ENCODE data around the gene TPBGL.

TPBGL gene

GRCh38 chr11:75240311-75241035 is at the start of gene TPBGL:
Gene TPBGL, plus strand, starts transcription at chr11:75240774. Its CDS starts 276 bp downstream, at chr11:75241050.
- H3K27me3 ChIP-seq (ENCODE audit: control insufficient read depth, insufficient read depth, low read length), result peaks cover 9% of the 10 kb centered on the region
- no peak within 1 kb of the TSS for H3K27ac ChIP-seq (ENCODE audit: low read depth, low read length)
- peak within 1 kb of the TSS; percentile 68 for H3K4me3 ChIP-seq (ENCODE audit: low read length)
- H3K4me1 ChIP-seq (ENCODE audit: control insufficient read depth, insufficient read depth, low read length), result no peaks in the 10 kb centered on the region
- no peaks in the 10 kb centered on the region for H3K36me3 ChIP-seq (ENCODE audit: control insufficient read depth, insufficient read depth, low read length)
- H3K9ac ChIP-seq (ENCODE audit: low read length), result no peak within 1 kb of the TSS

- H3K27ac ChIP-seq (ENCODE audit: low read depth, low read length), result no peak overlapping the region
- H3K9ac ChIP-seq (ENCODE audit: low read length), result no peak overlapping the region
- H3K4me3 ChIP-seq (ENCODE audit: low read length), result no peak overlapping the region
- no peaks in the 10 kb centered on the region for H3K36me3 ChIP-seq (ENCODE audit: control insufficient read depth, insufficient read depth, low read length)
- H3K27me3 ChIP-seq (ENCODE audit: control insufficient read depth, insufficient read depth, low read length), result no peaks in the 10 kb centered on the region
- peaks cover 4% of the 10 kb centered on the region for H3K4me1 ChIP-seq (ENCODE audit: control insufficient read depth, insufficient read depth, low read length)
Measured at GRCh38 chr11:75191330-75191717, 49.2 kb upstream of the TPBGL start.

GRCh38 chr11:75193271-75193670 is 47.3 kb upstream of the TPBGL start:
- peaks cover 4% of the 10 kb centered on the region for H3K4me1 ChIP-seq (ENCODE audit: control insufficient read depth, insufficient read depth, low read length)
- no peak overlapping the region for H3K27ac ChIP-seq (ENCODE audit: low read depth, low read length)

GRCh38 chr11:75193711-75194110 is 46.9 kb upstream of the TPBGL start:
- Histone ChIP-seq H3K27me3 (ENCODE audit: control insufficient read depth, insufficient read depth, low read length) (no peaks in the 10 kb centered on the region), H3K9ac (ENCODE audit: low read length) (no peak overlapping the region), H3K36me3 (ENCODE audit: control insufficient read depth, insufficient read depth, low read length) (no peaks in the 10 kb centered on the region), H3K4me3 (ENCODE audit: low read length) (no peak overlapping the region), H3K4me1 (ENCODE audit: control insufficient read depth, insufficient read depth, low read length) (peaks cover 4% of the 10 kb centered on the region), H3K27ac (ENCODE audit: low read depth, low read length) (no peak overlapping the region)

More at GRCh38 chr11:75193271-75193670, 47.3 kb upstream of the TPBGL start:
- Histone ChIP-seq H3K9ac (ENCODE audit: low read length) (no peak overlapping the region), H3K4me3 (ENCODE audit: low read length) (no peak overlapping the region), H3K27me3 (ENCODE audit: control insufficient read depth, insufficient read depth, low read length) (no peaks in the 10 kb centered on the region), H3K36me3 (ENCODE audit: control insufficient read depth, insufficient read depth, low read length) (no peaks in the 10 kb centered on the region)

GRCh38 chr11:75194147-75194546 is 46.4 kb upstream of the TPBGL start:
- Histone ChIP-seq H3K4me3 (ENCODE audit: low read length) (no peak overlapping the region), H3K9ac (ENCODE audit: low read length) (no peak overlapping the region), H3K36me3 (ENCODE audit: control insufficient read depth, insufficient read depth, low read length) (no peaks in the 10 kb centered on the region), H3K4me1 (ENCODE audit: control insufficient read depth, insufficient read depth, low read length) (peaks cover 4% of the 10 kb centered on the region), H3K27ac (ENCODE audit: low read depth, low read length) (no peak overlapping the region), H3K27me3 (ENCODE audit: control insufficient read depth, insufficient read depth, low read length) (no peaks in the 10 kb centered on the region)

- Histone ChIP-seq H3K4me3 (ENCODE audit: low read length) (no peak overlapping the region), H3K36me3 (ENCODE audit: control insufficient read depth, insufficient read depth, low read length) (no peaks in the 10 kb centered on the region), H3K4me1 (ENCODE audit: control insufficient read depth, insufficient read depth, low read length) (peaks cover 4% of the 10 kb centered on the region), H3K9ac (ENCODE audit: low read length) (no peak overlapping the region), H3K27ac (ENCODE audit: low read depth, low read length) (no peak overlapping the region), H3K27me3 (ENCODE audit: control insufficient read depth, insufficient read depth, low read length) (no peaks in the 10 kb centered on the region)
Measured at GRCh38 chr11:75195167-75195962, 45.2 kb upstream of the TPBGL start.

GRCh38 chr11:75196426-75196825 is 44.1 kb upstream of the TPBGL start:
- H3K4me1 ChIP-seq (ENCODE audit: control insufficient read depth, insufficient read depth, low read length), result no peaks in the 10 kb centered on the region
- no peak overlapping the region for H3K9ac ChIP-seq (ENCODE audit: low read length)
- no peak overlapping the region for H3K27ac ChIP-seq (ENCODE audit: low read depth, low read length)
- H3K36me3 ChIP-seq (ENCODE audit: control insufficient read depth, insufficient read depth, low read length), result no peaks in the 10 kb centered on the region
- no peak overlapping the region for H3K4me3 ChIP-seq (ENCODE audit: low read length)
- H3K27me3 ChIP-seq (ENCODE audit: control insufficient read depth, insufficient read depth, low read length), result no peaks in the 10 kb centered on the region

- Histone ChIP-seq H3K9ac (ENCODE audit: low read length) (no peak overlapping the region), H3K27ac (ENCODE audit: low read depth, low read length) (no peak overlapping the region), H3K4me3 (ENCODE audit: low read length) (no peak overlapping the region), H3K4me1 (ENCODE audit: control insufficient read depth, insufficient read depth, low read length) (no peaks in the 10 kb centered on the region), H3K36me3 (ENCODE audit: control insufficient read depth, insufficient read depth, low read length) (no peaks in the 10 kb centered on the region), H3K27me3 (ENCODE audit: control insufficient read depth, insufficient read depth, low read length) (no peaks in the 10 kb centered on the region)
Measured at GRCh38 chr11:75197512-75198277, 42.9 kb upstream of the TPBGL start.

GRCh38 chr11:75198278-75198973 is 42.1 kb upstream of the TPBGL start:
- no peak overlapping the region for H3K27ac ChIP-seq (ENCODE audit: low read depth, low read length)
- H3K4me3 ChIP-seq (ENCODE audit: low read length), result no peak overlapping the region
- H3K27me3 ChIP-seq (ENCODE audit: control insufficient read depth, insufficient read depth, low read length), result no peaks in the 10 kb centered on the region
- no peaks in the 10 kb centered on the region for H3K4me1 ChIP-seq (ENCODE audit: control insufficient read depth, insufficient read depth, low read length)
- H3K36me3 ChIP-seq (ENCODE audit: control insufficient read depth, insufficient read depth, low read length), result no peaks in the 10 kb centered on the region
- no peak overlapping the region for H3K9ac ChIP-seq (ENCODE audit: low read length)

- Histone ChIP-seq H3K4me1 (ENCODE audit: control insufficient read depth, insufficient read depth, low read length) (no peaks in the 10 kb centered on the region), H3K9ac (ENCODE audit: low read length) (no peak overlapping the region), H3K27me3 (ENCODE audit: control insufficient read depth, insufficient read depth, low read length) (no peaks in the 10 kb centered on the region), H3K4me3 (ENCODE audit: low read length) (no peak overlapping the region), H3K27ac (ENCODE audit: low read depth, low read length) (no peak overlapping the region), H3K36me3 (ENCODE audit: control insufficient read depth, insufficient read depth, low read length) (no peaks in the 10 kb centered on the region)
Measured at GRCh38 chr11:75199412-75199955, 41.1 kb upstream of the TPBGL start.

GRCh38 chr11:75200051-75200450 is 40.5 kb upstream of the TPBGL start:
- H3K4me3 ChIP-seq (ENCODE audit: low read length), result no peak overlapping the region
- no peaks in the 10 kb centered on the region for H3K4me1 ChIP-seq (ENCODE audit: control insufficient read depth, insufficient read depth, low read length)
- no peak overlapping the region for H3K27ac ChIP-seq (ENCODE audit: low read depth, low read length)
- no peaks in the 10 kb centered on the region for H3K27me3 ChIP-seq (ENCODE audit: control insufficient read depth, insufficient read depth, low read length)
- no peaks in the 10 kb centered on the region for H3K36me3 ChIP-seq (ENCODE audit: control insufficient read depth, insufficient read depth, low read length)
- no peak overlapping the region for H3K9ac ChIP-seq (ENCODE audit: low read length)

GRCh38 chr11:75200531-75200930 is 40.0 kb upstream of the TPBGL start:
- no peak overlapping the region for H3K27ac ChIP-seq (ENCODE audit: low read depth, low read length)

More at GRCh38 chr11:75200531-75200930, 40.0 kb upstream of the TPBGL start:
- no peak overlapping the region for H3K4me3 ChIP-seq (ENCODE audit: low read length)
- H3K36me3 ChIP-seq (ENCODE audit: control insufficient read depth, insufficient read depth, low read length), result no peaks in the 10 kb centered on the region
- H3K4me1 ChIP-seq (ENCODE audit: control insufficient read depth, insufficient read depth, low read length), result no peaks in the 10 kb centered on the region
- H3K27me3 ChIP-seq (ENCODE audit: control insufficient read depth, insufficient read depth, low read length), result no peaks in the 10 kb centered on the region
- H3K9ac ChIP-seq (ENCODE audit: low read length), result no peak overlapping the region
